ENCODE measurements around the gene CETN1.

The CETN1 gene

GRCh38 chr18:631560-631959, 51.4 kb downstream of the CETN1 start:
- Histone ChIP-seq H3K27ac (no peak overlapping the region), H2AFZ (ENCODE audit: low read depth) (no peak overlapping the region), H3K79me2 (ENCODE audit: insufficient read depth, low read depth) (no peaks in the 10 kb centered on the region), H3K4me3 (IDR thresholded peaks at IDR 0.05; ENCODE audit: insufficient read depth, low read depth, low read length) (no peak overlapping the region), H3K4me1 (ENCODE audit: low read depth, poor library complexity, severe bottlenecking) (no peaks in the 10 kb centered on the region), H3K4me2 (no peak overlapping the region), H3K9ac (no peak overlapping the region), H3K27me3 (ENCODE audit: insufficient read depth, low read depth) (no peaks in the 10 kb centered on the region), H3K36me3 (ENCODE audit: insufficient read depth) (no peaks in the 10 kb centered on the region), H4K20me1 (ENCODE audit: insufficient read depth) (no peaks in the 10 kb centered on the region)
- no peak for TF ChIP-seq CTCF (conservative IDR thresholded peaks at IDR 0.05; ENCODE audit: low read depth, low read length)

Data from KMS-11 (cell line).